SH-SY5Y (cell line): ENCODE data around the gene CAMKMT.

ENCODE experiments used
- GATA2 ChIP-seq: IDR thresholded peaks from 2 replicates; pipeline ENCODE4 v1.6.1; 2011; ENCODE audit warnings: mild to moderate bottlenecking, low read depth, low read length
- GATA3 ChIP-seq: IDR thresholded peaks from 2 replicates; pipeline ENCODE4 v1.6.1; 2011; ENCODE audit warnings: low read depth, mild to moderate bottlenecking, low read length, moderate library complexity

DNA sequence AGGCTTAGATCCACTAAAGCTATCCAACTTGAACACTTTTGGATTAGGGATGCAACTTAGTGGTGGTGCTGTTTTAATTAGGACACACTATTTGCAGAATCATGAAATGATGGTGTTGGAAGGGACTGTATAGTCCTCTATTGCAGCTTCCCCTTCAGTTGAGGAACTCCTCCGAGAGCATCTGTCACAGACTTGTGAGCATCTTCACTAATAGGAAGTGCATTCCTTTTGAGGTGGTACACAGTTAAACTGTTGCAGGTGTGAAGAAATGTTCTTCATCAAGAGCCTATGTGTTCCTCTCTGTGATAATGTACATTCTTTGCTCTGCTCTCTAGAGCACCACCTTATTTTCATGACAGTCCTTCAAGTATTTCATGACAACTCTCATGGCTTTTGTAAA, 197.4 kb downstream of the CAMKMT start:
- no peak for TF ChIP-seq GATA2
- no peak for TF ChIP-seq GATA3
